Esophagus muscularis mucosa (tissue), 4 donors: ENCODE measurements around the gene GIPC3.

ENCODE experiments used
- EP300 ChIP-seq: sonication (generic); formaldehyde crosslinking; IDR thresholded peaks from one replicate; pipeline ENCODE4 v1.6.1; 2017; ENCODE audit warnings: antibody characterized with exemption
- POLR2A ChIP-seq: fragments of 450-650 bp; IDR thresholded peaks from one replicate; pipeline ENCODE4 v1.6.1; 2017; ENCODE audit warnings: antibody characterized with exemption, moderate library complexity, mild to moderate bottlenecking, low read depth
- POLR2AphosphoS5 ChIP-seq, 2 donors: sonication (generic); formaldehyde crosslinking; IDR thresholded peaks; one replicate each; pipeline ENCODE4 v1.6.1; 2017; ENCODE audit warnings: antibody characterized with exemption in 2 of 2
- TF ChIP-seq, protein P1 (sequence below), 3 experiments: fragments of 200-600 bp in 2 of 3; fragments of 450-650 bp in 1 of 3; sonication (generic) in 2 of 3; IDR thresholded peaks; one replicate each; pipeline ENCODE4 v1.5.1; 2017 to 2019; ENCODE audit warnings: antibody characterized with exemption in 3 of 3, mild to moderate bottlenecking in 2 of 3, moderate library complexity in 1 of 3

DNA sequence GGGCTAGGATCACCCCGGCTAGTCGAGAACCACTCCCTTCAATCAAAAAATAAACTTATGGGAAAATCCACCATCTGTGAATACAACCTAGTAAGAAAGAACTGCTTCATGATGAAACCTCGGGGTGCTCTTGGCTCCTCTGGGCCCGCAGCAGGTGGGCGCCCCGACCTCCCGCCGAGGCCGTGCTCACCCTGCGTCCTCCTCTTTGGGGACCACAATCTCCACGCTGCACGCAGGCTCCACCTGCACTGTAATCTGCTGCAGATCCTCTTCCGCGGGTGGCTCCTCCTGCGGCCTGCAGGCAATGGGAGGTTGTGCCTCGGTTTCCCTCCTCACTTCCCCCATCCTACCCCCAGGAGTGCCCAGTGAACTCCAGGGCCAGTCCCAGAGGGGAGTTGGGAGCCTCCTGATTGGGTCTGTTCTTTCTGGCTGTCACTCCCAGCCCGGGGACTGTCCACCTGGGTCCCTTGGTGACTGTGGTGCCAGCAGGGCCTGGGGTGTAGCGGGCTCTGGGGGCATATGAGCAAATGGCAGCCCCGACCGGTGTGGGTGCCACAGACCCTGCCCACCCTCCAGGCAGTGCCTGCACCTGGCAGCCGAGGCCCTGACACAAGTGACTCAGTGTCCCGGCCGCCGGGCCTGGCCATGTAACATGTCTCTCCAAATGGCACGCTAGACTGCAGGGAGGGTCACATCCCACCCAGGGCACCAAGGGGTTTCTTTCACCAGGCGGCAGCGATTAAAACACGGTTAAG, 56.4 kb downstream of the GIPC3 start:
- TF ChIP-seq, protein P1, sequence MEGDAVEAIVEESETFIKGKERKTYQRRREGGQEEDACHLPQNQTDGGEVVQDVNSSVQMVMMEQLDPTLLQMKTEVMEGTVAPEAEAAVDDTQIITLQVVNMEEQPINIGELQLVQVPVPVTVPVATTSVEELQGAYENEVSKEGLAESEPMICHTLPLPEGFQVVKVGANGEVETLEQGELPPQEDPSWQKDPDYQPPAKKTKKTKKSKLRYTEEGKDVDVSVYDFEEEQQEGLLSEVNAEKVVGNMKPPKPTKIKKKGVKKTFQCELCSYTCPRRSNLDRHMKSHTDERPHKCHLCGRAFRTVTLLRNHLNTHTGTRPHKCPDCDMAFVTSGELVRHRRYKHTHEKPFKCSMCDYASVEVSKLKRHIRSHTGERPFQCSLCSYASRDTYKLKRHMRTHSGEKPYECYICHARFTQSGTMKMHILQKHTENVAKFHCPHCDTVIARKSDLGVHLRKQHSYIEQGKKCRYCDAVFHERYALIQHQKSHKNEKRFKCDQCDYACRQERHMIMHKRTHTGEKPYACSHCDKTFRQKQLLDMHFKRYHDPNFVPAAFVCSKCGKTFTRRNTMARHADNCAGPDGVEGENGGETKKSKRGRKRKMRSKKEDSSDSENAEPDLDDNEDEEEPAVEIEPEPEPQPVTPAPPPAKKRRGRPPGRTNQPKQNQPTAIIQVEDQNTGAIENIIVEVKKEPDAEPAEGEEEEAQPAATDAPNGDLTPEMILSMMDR (IDR thresholded peaks at IDR 0.05) = no peak
- TF ChIP-seq POLR2A (no peak), POLR2AphosphoS5 (IDR thresholded peaks at IDR 0.05) (no peak), EP300 (no peak)
